ENCODE results near the gene POLG2.
"Not testable (repeated sequence)": the region's sequence is repeated elsewhere in the genome, so short reads cannot be mapped to it uniquely, and the experiment has no call there.

POLG2 gene

GRCh38 chr17:64439956-64440355 is 56.9 kb downstream of the POLG2 start:
- no peak overlapping the region for H3K4me3 ChIP-seq (ENCODE audit: low read length)
- no peaks in the 10 kb centered on the region for H3K36me3 ChIP-seq (ENCODE audit: control insufficient read depth, low read length)
- peaks cover 40% of the 10 kb centered on the region for H3K9me3 ChIP-seq (ENCODE audit: control insufficient read depth, insufficient read depth, low read length)
- H3K27ac ChIP-seq (ENCODE audit: low read depth, low read length) = no peak overlapping the region
- H3F3A ChIP-seq (ENCODE audit: control insufficient read depth, insufficient read depth) = no peaks in the 10 kb centered on the region; the same call in 1 of the 2 replicates
- no peaks in the 10 kb centered on the region for H3K79me2 ChIP-seq (ENCODE audit: control insufficient read depth, low read length)
- no peaks in the 10 kb centered on the region for H4K20me1 ChIP-seq (ENCODE audit: control insufficient read depth, insufficient read depth, low read depth, low read length)
- H3K27me3 ChIP-seq (ENCODE audit: control insufficient read depth, low read length) = no peaks in the 10 kb centered on the region
- H3K4me1 ChIP-seq (ENCODE audit: control insufficient read depth, low read length) = peaks cover 32% of the 10 kb centered on the region
- TF ChIP-seq EZH2phosphoT487 (IDR thresholded peaks at IDR 0.05; ENCODE audit: borderline replicate concordance, low read length) = no peak
- TF ChIP-seq, protein P1, sequence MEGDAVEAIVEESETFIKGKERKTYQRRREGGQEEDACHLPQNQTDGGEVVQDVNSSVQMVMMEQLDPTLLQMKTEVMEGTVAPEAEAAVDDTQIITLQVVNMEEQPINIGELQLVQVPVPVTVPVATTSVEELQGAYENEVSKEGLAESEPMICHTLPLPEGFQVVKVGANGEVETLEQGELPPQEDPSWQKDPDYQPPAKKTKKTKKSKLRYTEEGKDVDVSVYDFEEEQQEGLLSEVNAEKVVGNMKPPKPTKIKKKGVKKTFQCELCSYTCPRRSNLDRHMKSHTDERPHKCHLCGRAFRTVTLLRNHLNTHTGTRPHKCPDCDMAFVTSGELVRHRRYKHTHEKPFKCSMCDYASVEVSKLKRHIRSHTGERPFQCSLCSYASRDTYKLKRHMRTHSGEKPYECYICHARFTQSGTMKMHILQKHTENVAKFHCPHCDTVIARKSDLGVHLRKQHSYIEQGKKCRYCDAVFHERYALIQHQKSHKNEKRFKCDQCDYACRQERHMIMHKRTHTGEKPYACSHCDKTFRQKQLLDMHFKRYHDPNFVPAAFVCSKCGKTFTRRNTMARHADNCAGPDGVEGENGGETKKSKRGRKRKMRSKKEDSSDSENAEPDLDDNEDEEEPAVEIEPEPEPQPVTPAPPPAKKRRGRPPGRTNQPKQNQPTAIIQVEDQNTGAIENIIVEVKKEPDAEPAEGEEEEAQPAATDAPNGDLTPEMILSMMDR (IDR thresholded peaks at IDR 0.05; ENCODE audit: low read depth, low read length, poor library complexity, severe bottlenecking) = no peak
- H3K4me2 ChIP-seq (ENCODE audit: low read length) = no peak overlapping the region
- H3K9me2 ChIP-seq (replicated peaks; ENCODE audit: control insufficient read depth, low read length) = no peaks in the 10 kb centered on the region

DNA sequence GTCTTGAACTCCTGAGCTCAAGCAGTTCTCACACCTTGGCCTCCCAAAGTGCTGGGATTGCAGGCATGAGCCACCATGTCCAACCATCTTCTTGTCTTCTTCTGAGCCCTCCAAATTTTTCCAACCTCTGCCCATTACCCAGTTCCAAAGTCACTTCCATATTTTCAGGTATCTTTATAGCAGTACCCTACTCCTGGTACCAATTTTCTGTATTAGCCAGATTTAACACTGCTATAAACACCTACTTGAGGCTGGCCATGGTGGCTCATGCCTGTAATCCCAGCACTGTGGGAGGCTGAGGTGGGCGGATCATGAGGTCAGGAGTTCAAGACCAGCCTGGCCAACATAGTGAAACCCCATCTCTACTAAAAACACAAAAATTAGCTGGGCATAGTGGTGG is 57.3 kb downstream of the POLG2 start:
- H3K4me1 ChIP-seq (ENCODE audit: control insufficient read depth, low read length) = peaks cover 32% of the 10 kb centered on the region
- H4K20me1 ChIP-seq (ENCODE audit: control insufficient read depth, insufficient read depth, low read depth, low read length); H3K27ac ChIP-seq (ENCODE audit: low read depth, low read length); H3F3A ChIP-seq (ENCODE audit: control insufficient read depth, insufficient read depth); H3K4me3 ChIP-seq (ENCODE audit: low read length); H3K36me3 ChIP-seq (ENCODE audit: control insufficient read depth, low read length); H3K27me3 ChIP-seq (ENCODE audit: control insufficient read depth, low read length); H3K79me2 ChIP-seq (ENCODE audit: control insufficient read depth, low read length); H3K4me2 ChIP-seq (ENCODE audit: low read length); H3K9me2 ChIP-seq (replicated peaks; ENCODE audit: control insufficient read depth, low read length): not testable (repeated sequence)
- peaks cover 40% of the 10 kb centered on the region for H3K9me3 ChIP-seq (ENCODE audit: control insufficient read depth, insufficient read depth, low read length)

- peaks cover 43% of the 10 kb centered on the region for H3K9me3 ChIP-seq (ENCODE audit: control insufficient read depth, insufficient read depth, low read length)
- TF ChIP-seq, protein P1 (IDR thresholded peaks at IDR 0.05; ENCODE audit: low read depth, low read length, poor library complexity, severe bottlenecking) = no peak
- no peak for TF ChIP-seq EZH2phosphoT487 (IDR thresholded peaks at IDR 0.05; ENCODE audit: borderline replicate concordance, low read length)
Measured at GRCh38 chr17:64437944-64438525, 58.8 kb downstream of the POLG2 start.

GRCh38 chr17:64431534-64431933 is 65.3 kb downstream of the POLG2 start:
- no peak overlapping the region for H3K27ac ChIP-seq (ENCODE audit: low read depth, low read length)
- no peak overlapping the region for H3K4me3 ChIP-seq (ENCODE audit: low read length)
- no peaks in the 10 kb centered on the region for H3K9me2 ChIP-seq (replicated peaks; ENCODE audit: control insufficient read depth, low read length)
- H3K27me3 ChIP-seq (ENCODE audit: control insufficient read depth, low read length) = no peaks in the 10 kb centered on the region
- H3K79me2 ChIP-seq (ENCODE audit: control insufficient read depth, low read length) = no peaks in the 10 kb centered on the region
- H3K4me1 ChIP-seq (ENCODE audit: control insufficient read depth, low read length) = no peaks in the 10 kb centered on the region
- TF ChIP-seq EZH2phosphoT487 (IDR thresholded peaks at IDR 0.05; ENCODE audit: borderline replicate concordance, low read length) = no peak
- TF ChIP-seq, protein P1 (IDR thresholded peaks at IDR 0.05; ENCODE audit: low read depth, low read length, poor library complexity, severe bottlenecking) = no peak
- H3F3A ChIP-seq (ENCODE audit: control insufficient read depth, insufficient read depth) = no peaks in the 10 kb centered on the region
- H3K36me3 ChIP-seq (ENCODE audit: control insufficient read depth, low read length) = no peaks in the 10 kb centered on the region
- H4K20me1 ChIP-seq (ENCODE audit: control insufficient read depth, insufficient read depth, low read depth, low read length) = no peaks in the 10 kb centered on the region
- no peak overlapping the region for H3K4me2 ChIP-seq (ENCODE audit: low read length)
- H3K9me3 ChIP-seq (ENCODE audit: control insufficient read depth, insufficient read depth, low read length) = peaks cover 10% of the 10 kb centered on the region; the same call in 1 of the 2 replicates

More at GRCh38 chr17:64437944-64438525, 58.8 kb downstream of the POLG2 start:
- Histone ChIP-seq H3K27me3 (ENCODE audit: control insufficient read depth, low read length) (no peaks in the 10 kb centered on the region), H3K4me1 (ENCODE audit: control insufficient read depth, low read length) (peaks cover 21% of the 10 kb centered on the region), H3K36me3 (ENCODE audit: control insufficient read depth, low read length) (no peaks in the 10 kb centered on the region), H3F3A (ENCODE audit: control insufficient read depth, insufficient read depth) (no peaks in the 10 kb centered on the region; the same call in 1 of the 2 replicates), H3K27ac (ENCODE audit: low read depth, low read length) (no peak overlapping the region), H3K4me2 (ENCODE audit: low read length) (no peak overlapping the region), H3K79me2 (ENCODE audit: control insufficient read depth, low read length) (no peaks in the 10 kb centered on the region), H3K9me2 (replicated peaks; ENCODE audit: control insufficient read depth, low read length) (no peaks in the 10 kb centered on the region), H3K4me3 (ENCODE audit: low read length) (no peak overlapping the region), H4K20me1 (ENCODE audit: control insufficient read depth, insufficient read depth, low read depth, low read length) (no peaks in the 10 kb centered on the region)

GRCh38 chr17:64430036-64430435 is 66.8 kb downstream of the POLG2 start:
- H3K9me2 ChIP-seq (replicated peaks; ENCODE audit: control insufficient read depth, low read length); H3K36me3 ChIP-seq (ENCODE audit: control insufficient read depth, low read length); H4K20me1 ChIP-seq (ENCODE audit: control insufficient read depth, insufficient read depth, low read depth, low read length); H3K4me1 ChIP-seq (ENCODE audit: control insufficient read depth, low read length); H3K27ac ChIP-seq (ENCODE audit: low read depth, low read length); H3F3A ChIP-seq (ENCODE audit: control insufficient read depth, insufficient read depth); H3K4me3 ChIP-seq (ENCODE audit: low read length); H3K4me2 ChIP-seq (ENCODE audit: low read length); H3K79me2 ChIP-seq (ENCODE audit: control insufficient read depth, low read length); H3K9me3 ChIP-seq (ENCODE audit: control insufficient read depth, insufficient read depth, low read length); H3K27me3 ChIP-seq (ENCODE audit: control insufficient read depth, low read length): not testable (repeated sequence)

Data from DOHH2 (cell line).